IPS-18c (cell line): ENCODE results near the gene NDUFA5.
A peak's percentile ranks its signal among the peaks of the same experiment; 100 is the strongest.

Experiments used
- H3K4me3 ChIP-seq: 2 replicates; pipeline ENCODE4 v1.7.0; 2013; ENCODE audit warnings: low read depth, mild to moderate bottlenecking, low read length, moderate library complexity; ENCODE audit not compliant: insufficient read depth
- H3K9me3 ChIP-seq: one replicate; pipeline ENCODE4 v1.6.1; 2013; ENCODE audit warnings: mild to moderate bottlenecking, low read length, moderate library complexity; ENCODE audit not compliant: control insufficient read depth, insufficient read depth

Gene NDUFA5

DNA sequence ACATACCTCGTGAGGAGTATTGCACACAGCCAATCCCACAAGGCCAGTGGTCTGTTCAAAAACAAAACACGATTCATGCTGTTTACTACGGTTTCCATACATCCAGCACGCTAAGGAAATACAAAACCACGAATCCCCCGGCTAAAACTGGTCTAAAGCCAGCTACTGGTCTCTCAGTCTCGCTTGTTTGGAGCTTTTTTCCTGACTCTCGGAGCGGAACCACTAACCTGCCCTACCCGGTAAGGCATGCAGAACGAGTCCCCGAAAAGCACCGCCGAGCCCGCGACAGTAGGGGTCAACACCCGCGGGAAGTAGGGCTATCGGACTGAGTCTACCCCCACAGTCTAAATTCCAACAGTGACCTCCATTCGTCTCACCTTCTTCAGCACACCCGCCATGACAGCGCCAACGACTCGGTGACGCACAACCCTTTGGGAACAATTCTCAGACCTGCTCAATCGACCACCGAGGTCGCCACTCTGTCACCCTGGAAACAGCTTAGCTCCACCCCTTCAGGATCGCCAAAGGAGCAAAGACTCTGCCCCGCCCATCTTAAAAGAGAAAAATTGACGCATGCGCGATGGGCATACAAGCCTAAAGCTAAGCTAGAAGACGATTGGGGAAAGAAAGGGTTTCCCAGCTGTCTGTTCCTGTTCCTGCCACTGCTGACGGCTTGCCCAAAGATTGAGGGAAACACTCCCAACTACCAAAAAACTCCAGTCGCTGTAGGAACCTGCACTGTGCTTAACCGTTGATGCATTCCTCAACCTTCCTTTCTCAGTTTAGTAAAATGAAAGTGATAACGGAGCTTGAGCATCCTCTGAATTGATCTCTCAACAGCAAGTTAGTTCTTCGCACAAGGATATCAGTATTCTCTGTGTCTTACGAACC lies at the start of gene NDUFA5:
NDUFA5 (minus strand) TSS at position 421 of the 891 bp plus-strand sequence; CDS start at position 398, 23 bp downstream.
- peak within 1 kb of the TSS; percentile 81 for H3K4me3 ChIP-seq
- H3K9me3 ChIP-seq = no peaks in the 10 kb centered on the region

DNA sequence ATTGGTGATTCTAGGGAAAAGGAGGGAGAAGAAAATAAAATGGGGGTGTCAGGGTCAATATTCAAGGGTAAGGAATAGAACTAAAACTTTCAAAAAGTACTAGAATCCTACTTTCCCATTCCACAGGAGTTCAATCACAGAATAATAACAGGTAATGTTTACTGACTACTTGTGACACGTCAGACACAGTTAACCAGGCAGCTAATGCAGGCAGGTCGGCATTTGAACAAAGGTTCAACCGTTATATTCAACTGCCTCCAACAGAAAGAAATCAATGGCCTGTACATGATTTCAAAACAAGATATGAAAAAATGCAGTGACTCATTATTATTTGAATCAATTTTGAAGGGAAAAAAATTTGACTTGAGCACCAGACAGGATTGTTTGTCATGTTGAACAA lies 47.1 kb upstream of the NDUFA5 start:
- H3K9me3 ChIP-seq = no peaks in the 10 kb centered on the region
- no peak overlapping the region for H3K4me3 ChIP-seq

DNA sequence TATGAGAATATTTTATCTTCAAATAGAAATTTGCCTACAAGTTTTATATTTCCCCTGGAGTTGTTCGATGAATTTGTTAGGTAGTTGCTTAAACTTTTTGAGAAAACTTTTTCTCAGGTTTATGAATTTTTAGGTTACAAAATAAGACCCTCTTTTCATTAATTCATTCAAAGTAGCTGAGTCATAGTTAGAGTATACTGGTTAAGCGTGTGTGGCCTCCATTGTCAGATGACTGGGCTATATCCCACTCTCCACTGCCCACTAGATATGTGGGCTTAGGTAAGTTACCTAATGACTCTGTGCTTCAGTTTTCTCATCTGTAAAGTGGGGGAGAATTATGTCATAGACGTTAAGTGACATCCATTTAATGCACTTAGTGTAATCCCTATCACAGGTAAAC lies 45.0 kb upstream of the NDUFA5 start:
- no peak overlapping the region for H3K4me3 ChIP-seq
- H3K9me3 ChIP-seq = no peaks in the 10 kb centered on the region

DNA sequence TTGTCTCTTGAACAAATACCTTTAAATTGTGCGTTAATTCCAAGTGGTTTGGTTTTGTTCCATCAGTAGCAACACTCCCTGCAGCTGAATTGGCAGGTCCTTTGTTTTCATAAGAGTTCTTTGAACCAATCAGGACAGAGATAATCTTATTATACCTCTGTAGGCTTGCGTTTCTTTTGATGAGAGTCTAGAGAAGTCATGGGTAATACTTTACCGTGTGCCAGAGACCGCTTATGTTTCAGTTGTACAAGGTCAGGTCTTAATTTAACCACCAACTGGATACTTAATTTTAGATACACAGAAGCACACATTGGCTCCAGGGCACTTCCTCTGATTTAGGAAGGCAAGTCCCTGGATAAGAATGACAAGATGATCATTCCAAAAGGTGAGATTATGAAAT lies 43.9 kb upstream of the NDUFA5 start, which contains the start of gene ASB15:
ASB15 (plus strand) TSS at position 292 of the 400 bp plus-strand sequence. CDS start 12,682 bp downstream, outside the sequence.
- H3K9me3 ChIP-seq = no peaks in the 10 kb centered on the region
- no peak within 1 kb of the TSS for H3K4me3 ChIP-seq

DNA sequence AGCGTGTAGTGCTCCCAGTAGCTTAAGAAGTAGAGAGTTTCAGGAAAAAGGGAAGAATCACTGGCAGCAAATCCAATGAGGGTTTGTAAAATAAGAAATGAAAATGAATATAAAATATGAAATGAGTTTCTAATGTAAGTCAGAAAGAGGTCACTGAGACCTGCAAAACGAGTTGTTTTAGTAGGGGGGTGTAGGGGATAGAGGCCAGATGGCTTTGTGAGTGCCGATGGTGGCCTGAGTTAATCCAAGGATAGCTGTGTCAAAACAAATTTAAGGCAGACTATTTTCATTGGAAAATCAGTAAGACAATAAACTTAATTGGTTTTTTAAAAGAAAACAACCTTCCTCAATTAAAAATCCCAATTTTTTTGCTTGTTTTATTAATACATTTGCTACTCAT lies 43.3 kb upstream of the NDUFA5 start:
- no peaks in the 10 kb centered on the region for H3K9me3 ChIP-seq
- H3K4me3 ChIP-seq = no peak overlapping the region

DNA sequence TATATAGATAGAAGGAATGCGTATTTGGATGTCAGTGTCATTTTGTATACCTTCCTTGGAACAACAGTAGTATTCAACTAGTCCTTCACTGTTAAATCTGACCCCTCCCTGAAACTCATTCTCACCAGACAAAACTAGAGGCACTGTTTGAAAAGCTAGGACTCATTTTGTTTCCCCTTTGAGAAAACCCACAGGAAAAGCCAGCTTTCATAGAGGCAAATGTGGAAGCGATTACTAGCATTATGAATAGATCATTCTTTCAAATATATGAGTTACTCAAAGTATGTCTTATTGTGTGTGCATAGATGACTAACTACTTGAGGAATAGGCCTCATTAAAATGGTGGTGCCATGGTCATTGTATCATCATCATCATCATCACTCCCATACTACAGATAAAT lies 42.1 kb upstream of the NDUFA5 start:
- Histone ChIP-seq H3K4me3 (no peak overlapping the region), H3K9me3 (no peaks in the 10 kb centered on the region)

DNA sequence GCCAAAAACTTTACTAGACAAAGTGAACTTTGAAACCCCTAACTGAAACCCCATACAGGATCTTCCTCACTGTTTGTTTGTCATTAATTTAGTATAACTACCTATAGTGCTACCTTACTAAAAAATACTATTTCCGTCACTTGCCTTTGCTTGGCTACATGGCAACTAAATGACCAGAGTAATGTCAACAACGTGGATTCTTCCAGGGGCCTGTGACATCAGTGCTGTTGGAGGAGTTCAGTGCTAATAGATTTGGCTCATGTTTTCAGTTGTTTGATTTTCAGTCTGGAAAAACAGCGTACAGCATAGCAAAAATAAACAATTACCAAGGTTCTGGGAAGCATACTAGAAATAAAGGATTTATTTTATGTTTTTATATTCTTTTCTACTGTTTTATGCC lies 41.0 kb upstream of the NDUFA5 start:
- no peaks in the 10 kb centered on the region for H3K9me3 ChIP-seq
- H3K4me3 ChIP-seq = no peak overlapping the region

GRCh38 chr7:123594813-123595241 lies 37.2 kb upstream of the NDUFA5 start:
- Histone ChIP-seq H3K9me3 (no peaks in the 10 kb centered on the region), H3K4me3 (no peak overlapping the region)

DNA sequence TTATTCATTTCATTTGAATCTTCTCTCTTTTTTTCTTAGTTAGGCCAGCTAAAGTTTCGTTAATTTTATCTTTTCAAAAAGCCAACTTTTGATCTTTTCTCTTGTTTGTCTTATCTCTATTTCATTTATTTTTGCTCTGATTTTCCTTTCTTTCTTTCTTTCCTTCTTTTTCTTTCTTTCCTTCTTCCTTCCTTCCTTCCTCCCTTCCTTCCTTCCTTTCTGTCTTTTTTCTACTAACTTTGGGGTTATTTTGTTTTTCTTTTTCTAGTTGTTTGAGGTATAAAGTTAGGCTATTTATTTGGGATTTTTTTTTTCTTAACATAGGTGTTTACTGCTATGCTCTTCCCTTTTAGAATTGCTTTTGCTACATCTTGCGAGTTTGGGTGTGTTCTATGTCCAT lies 30.8 kb upstream of the NDUFA5 start:
- Histone ChIP-seq H3K4me3 (no peak overlapping the region), H3K9me3 (no peaks in the 10 kb centered on the region)

GRCh38 chr7:123583821-123584220 lies 26.2 kb upstream of the NDUFA5 start:
- Histone ChIP-seq H3K9me3 (no peaks in the 10 kb centered on the region), H3K4me3 (no peak overlapping the region)

DNA sequence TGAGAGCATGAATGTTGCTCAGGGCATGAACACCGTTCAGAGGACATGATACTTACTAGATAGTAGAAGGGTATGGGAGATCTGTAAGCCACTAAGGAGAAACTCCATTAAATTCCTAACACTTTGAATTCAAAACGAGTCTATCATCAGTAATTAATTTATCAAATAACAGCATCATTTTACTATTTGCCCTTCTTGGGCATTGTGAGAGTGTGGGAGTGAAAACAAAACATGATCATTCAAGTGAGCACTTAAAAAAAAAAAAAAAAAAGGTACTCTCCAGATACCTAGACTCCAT lies 23.5 kb upstream of the NDUFA5 start:
- Histone ChIP-seq H3K9me3 (no peaks in the 10 kb centered on the region), H3K4me3 (no peak overlapping the region)

GRCh38 chr7:123580406-123581161 lies 23.0 kb upstream of the NDUFA5 start:
- Histone ChIP-seq H3K4me3 (no peak overlapping the region), H3K9me3 (no peaks in the 10 kb centered on the region)

- Histone ChIP-seq H3K4me3 (no peak overlapping the region), H3K9me3 (no peaks in the 10 kb centered on the region)
Measured at GRCh38 chr7:123579416-123579815, 21.8 kb upstream of the NDUFA5 start.

DNA sequence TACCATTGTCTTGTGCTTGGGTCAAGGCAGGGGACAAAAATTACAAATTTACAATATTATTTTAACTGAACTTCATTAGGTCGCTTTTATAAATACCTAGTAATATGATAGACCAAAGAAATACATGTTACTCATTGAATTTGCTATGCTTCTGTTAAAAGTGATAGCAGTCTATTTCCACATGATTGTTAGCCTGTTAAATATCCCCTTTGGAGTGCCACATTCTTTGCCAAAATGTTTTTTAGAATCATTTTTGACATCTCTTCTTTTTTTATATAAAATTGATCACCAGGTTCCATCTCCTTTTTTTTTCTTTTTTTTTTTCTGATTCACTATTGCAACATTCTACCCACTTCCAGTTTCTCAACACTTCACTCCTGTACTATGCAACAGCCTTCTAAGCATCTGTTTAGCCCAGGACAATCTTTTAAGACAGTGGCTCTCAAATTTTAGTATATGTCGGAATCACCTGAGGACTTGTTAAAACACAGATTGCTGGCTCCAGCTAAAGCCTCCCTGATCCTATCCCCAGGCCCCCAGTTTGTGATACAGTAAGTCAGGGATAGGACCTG lies 16.4 kb upstream of the NDUFA5 start:
- Histone ChIP-seq H3K4me3 (no peak overlapping the region), H3K9me3 (no peaks in the 10 kb centered on the region)

- H3K4me3 ChIP-seq = no peak overlapping the region
- H3K9me3 ChIP-seq = no peaks in the 10 kb centered on the region
Measured at GRCh38 chr7:123573341-123573740, 15.7 kb upstream of the NDUFA5 start.

GRCh38 chr7:123571684-123572083 lies 14.1 kb upstream of the NDUFA5 start:
- no peaks in the 10 kb centered on the region for H3K9me3 ChIP-seq
- H3K4me3 ChIP-seq = no peak overlapping the region

DNA sequence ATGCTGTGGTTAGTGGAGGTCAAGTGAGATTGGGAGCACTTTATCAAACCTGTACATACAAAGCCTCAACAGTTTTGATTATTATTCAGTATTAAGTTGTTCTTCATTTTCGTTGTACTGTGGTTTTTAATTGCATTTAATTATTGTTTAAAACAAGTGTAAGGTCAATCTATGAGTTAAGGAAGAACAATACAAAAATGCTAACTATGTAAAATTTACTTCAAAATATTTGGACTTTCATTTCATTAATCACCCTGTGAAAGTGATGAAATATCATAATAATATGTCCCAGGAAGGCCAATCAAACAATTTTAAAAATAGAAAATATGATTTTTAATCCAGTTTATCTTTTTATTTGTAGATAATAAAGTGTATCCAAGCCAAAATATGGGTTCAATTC lies 13.6 kb upstream of the NDUFA5 start:
- Histone ChIP-seq H3K9me3 (no peaks in the 10 kb centered on the region), H3K4me3 (no peak overlapping the region)
